SU-DHL-6 (cell line): Measurements from ENCODE around the gene TRAF3IP1.

Experiments
- H2AFZ ChIP-seq: fragments of 200-600 bp; sonication (generic); 2 replicates; pipeline ENCODE4 v1.6.1; 2014; ENCODE audit warnings: low read depth, mild to moderate bottlenecking, moderate library complexity, mixed read lengths, antibody characterized with exemption, low read length; ENCODE audit not compliant: severe bottlenecking
- H3F3A ChIP-seq: fragments of 200-600 bp; shearing (Covaris generic); 2 replicates; pipeline ENCODE4 v1.6.0; 2016; ENCODE audit warnings: antibody characterized with exemption, mild to moderate bottlenecking; ENCODE audit not compliant: insufficient read depth
- H3K27ac ChIP-seq: fragments of 200-600 bp; sonication (generic); 2 replicates; pipeline ENCODE4 v1.5.1; 2016; ENCODE audit warnings: low read depth, mild to moderate bottlenecking, low read length, moderate library complexity, mixed read lengths
- H3K27me3 ChIP-seq: fragments of 200-600 bp; sonication (generic), shearing (Covaris generic); 2 replicates; pipeline ENCODE4 v1.6.0; 2014; ENCODE audit warnings: mild to moderate bottlenecking, low read length
- H3K36me3 ChIP-seq: fragments of 200-600 bp; sonication (generic); 2 replicates; pipeline ENCODE4 v1.6.1; 2014; ENCODE audit warnings: mild to moderate bottlenecking, low read length, mixed read lengths
- H3K4me2 ChIP-seq: fragments of 300-600, 200-600 bp; shearing (Covaris generic), sonication (generic); 2 replicates; pipeline ENCODE4 v1.6.0; 2014; ENCODE audit warnings: low read length, low read depth, mild to moderate bottlenecking; ENCODE audit not compliant: poor library complexity, severe bottlenecking
- H3K4me3 ChIP-seq: fragments of 200-600 bp; sonication (generic); 2 replicates; pipeline ENCODE4 v1.5.1; 2014; ENCODE audit warnings: antibody characterized with exemption, low read length, mild to moderate bottlenecking, mixed read lengths; ENCODE audit not compliant: insufficient read depth, poor library complexity, severe bottlenecking
- H3K79me2 ChIP-seq: fragments of 200-600 bp; sonication (generic); 2 replicates; pipeline ENCODE4 v1.6.1; 2014; ENCODE audit warnings: mild to moderate bottlenecking, low read length, moderate library complexity; ENCODE audit not compliant: insufficient read depth
- H3K9ac ChIP-seq: fragments of 200-600 bp; sonication (generic); 2 replicates; pipeline ENCODE4 v1.7.0; 2014; ENCODE audit warnings: mild to moderate bottlenecking, low read length
- H3K9me2 ChIP-seq: fragments of 200-600 bp; sonication (generic); replicated peaks from 2 replicates; pipeline ENCODE4 v1.6.1; 2014; ENCODE audit warnings: low read length; ENCODE audit not compliant: insufficient read depth
- H3K9me3 ChIP-seq: fragments of 200-600 bp; sonication (generic); 2 replicates; pipeline ENCODE4 v1.6.1; 2014; ENCODE audit warnings: low read length, mixed read lengths; ENCODE audit not compliant: insufficient read depth
- H4K20me1 ChIP-seq: fragments of 200-600 bp; sonication (generic); 2 replicates; pipeline ENCODE4 v1.6.1; 2014; ENCODE audit warnings: low read depth, mild to moderate bottlenecking, antibody characterized with exemption, low read length, moderate library complexity, mixed read lengths
- CTCF ChIP-seq: fragments of 200-600 bp; sonication (generic); IDR thresholded peaks from one replicate; pipeline ENCODE4 v1.5.1; 2017; ENCODE audit warnings: antibody characterized with exemption, mild to moderate bottlenecking, low read length, moderate library complexity; ENCODE audit not compliant: insufficient read depth, poor library complexity, severe bottlenecking
- EZH2phosphoT487 ChIP-seq: fragments of 200-600 bp; sonication (generic), shearing (Covaris generic); conservative IDR thresholded peaks from 2 replicates; pipeline ENCODE4 v1.6.1; 2018; ENCODE audit warnings: mild to moderate bottlenecking, antibody characterized with exemption, low read length, moderate library complexity, mixed read lengths

The TRAF3IP1 gene

GRCh38 chr2:238408615-238409340 is 88.5 kb downstream of the TRAF3IP1 start:
- H4K20me1 ChIP-seq, result no peaks in the 10 kb centered on the region
- no peaks in the 10 kb centered on the region for H3K9me3 ChIP-seq
- no peak overlapping the region for H3K9ac ChIP-seq
- H3F3A ChIP-seq, result no peaks in the 10 kb centered on the region
- H2AFZ ChIP-seq, result no peak overlapping the region
- no peak overlapping the region for H3K27ac ChIP-seq
- TF ChIP-seq CTCF (no peak), EZH2phosphoT487 (no peak)
- no peaks in the 10 kb centered on the region for H3K9me2 ChIP-seq
- H3K27me3 ChIP-seq, result no peaks in the 10 kb centered on the region; the same call in 1 of the 2 replicates
- H3K79me2 ChIP-seq, result no peaks in the 10 kb centered on the region
- H3K36me3 ChIP-seq, result no peaks in the 10 kb centered on the region
- no peak overlapping the region for H3K4me3 ChIP-seq
- no peak overlapping the region for H3K4me2 ChIP-seq

GRCh38 chr2:238409341-238410199 is 89.3 kb downstream of the TRAF3IP1 start:
- Histone ChIP-seq H3K9me3 (no peaks in the 10 kb centered on the region), H3K9ac (no peak overlapping the region), H3K36me3 (no peaks in the 10 kb centered on the region), H3K27me3 (no peaks in the 10 kb centered on the region; the same call in 1 of the 2 replicates), H2AFZ (no peak overlapping the region), H4K20me1 (no peaks in the 10 kb centered on the region), H3K9me2 (no peaks in the 10 kb centered on the region), H3K27ac (no peak overlapping the region), H3F3A (no peaks in the 10 kb centered on the region), H3K4me3 (no peak overlapping the region), H3K79me2 (no peaks in the 10 kb centered on the region), H3K4me2 (no peak overlapping the region)
- no peak for TF ChIP-seq EZH2phosphoT487

- Histone ChIP-seq H3K9me3 (peaks cover 20% of the 10 kb centered on the region), H3K36me3 (no peaks in the 10 kb centered on the region), H3K4me3 (no peak overlapping the region), H3K79me2 (no peaks in the 10 kb centered on the region), H4K20me1 (no peaks in the 10 kb centered on the region), H3K27me3 (no peaks in the 10 kb centered on the region; the same call in 1 of the 2 replicates), H3K9ac (no peak overlapping the region), H3K4me2 (no peak overlapping the region), H2AFZ (no peak overlapping the region), H3F3A (no peaks in the 10 kb centered on the region), H3K9me2 (no peaks in the 10 kb centered on the region), H3K27ac (no peak overlapping the region)
- no peak for TF ChIP-seq CTCF
- no peak for TF ChIP-seq EZH2phosphoT487
These were observed 91.9 kb downstream of the TRAF3IP1 start for GRCh38 chr2:238412067-238412767.
